ENCODE results near the gene TACC3.

TACC3 gene

DNA sequence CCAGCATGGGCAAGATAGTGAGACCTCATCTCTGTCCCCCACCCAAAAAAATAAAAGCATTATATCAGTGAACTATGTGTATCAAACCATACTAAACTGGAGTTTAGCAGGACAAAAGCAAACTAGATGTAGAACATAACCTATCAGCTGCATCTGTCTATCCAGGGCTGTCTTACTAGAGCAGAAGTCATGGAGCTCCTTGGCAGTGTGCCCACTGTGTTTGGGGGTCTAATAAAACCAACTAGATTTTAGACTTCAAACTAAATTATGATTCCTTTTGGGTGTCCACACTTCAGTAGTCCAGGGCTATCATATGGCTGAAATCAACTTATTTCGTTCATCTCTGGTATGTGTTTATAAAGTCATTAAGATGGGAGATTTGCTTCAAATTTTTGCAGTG is 17.5 kb upstream of the TACC3 start:
- ChIA-PET CTCF (interaction anchor here (6.4 to 29.6 kb wide), 2 partner anchors 11 to 22 kb away, joined by 67 to 705 read pairs; partner anchors contain the start of genes TACC3 and TMEM129), POLR2A (interaction anchor here (1.0 kb wide), 1 partner anchor 8 kb away, joined by 3 read pairs; the partner anchor contains the start of gene SLBP)
- no peak overlapping the region for H3K27ac ChIP-seq (ENCODE audit: insufficient read depth in 1 of 2, low read depth in 1 of 2, low read length in 2 of 2, poor library complexity in 1 of 2, severe bottlenecking in 2 of 2)
- H3K4me1 ChIP-seq (ENCODE audit: control extremely low read depth in 1 of 4, control insufficient read depth in 4 of 4, insufficient read depth in 4 of 4, low read length in 3 of 4) = no peaks in the 10 kb centered on the region
- H3K27me3 ChIP-seq (replicated peaks in 2 of 5; ENCODE audit: control insufficient read depth in 4 of 5, insufficient read depth in 5 of 5, low read length in 4 of 5) = no peaks in the 10 kb centered on the region
- peaks cover 13 to 77% (median 52%) of the 10 kb centered on the region in 4 experiments for H3K36me3 ChIP-seq (ENCODE audit: control insufficient read depth in 4 of 4, insufficient read depth in 4 of 4, low read length in 3 of 4)
- 100% methylated on average over 1 of the region's 1 CpG for WGBS (ENCODE audit: insufficient coverage)
- DNase-seq = no peak
- no peak overlapping the region for H3K4me3 ChIP-seq (ENCODE audit: control insufficient read depth in 1 of 7, extremely low read depth in 1 of 7, insufficient read depth in 4 of 7, low read depth in 2 of 7, low read length in 6 of 7)
- H3K9me3 ChIP-seq (ENCODE audit: control extremely low read depth in 1 of 5, control insufficient read depth in 4 of 5, insufficient read depth in 2 of 5, low read depth in 1 of 5, low read length in 4 of 5) = no peaks in the 10 kb centered on the region

DNA sequence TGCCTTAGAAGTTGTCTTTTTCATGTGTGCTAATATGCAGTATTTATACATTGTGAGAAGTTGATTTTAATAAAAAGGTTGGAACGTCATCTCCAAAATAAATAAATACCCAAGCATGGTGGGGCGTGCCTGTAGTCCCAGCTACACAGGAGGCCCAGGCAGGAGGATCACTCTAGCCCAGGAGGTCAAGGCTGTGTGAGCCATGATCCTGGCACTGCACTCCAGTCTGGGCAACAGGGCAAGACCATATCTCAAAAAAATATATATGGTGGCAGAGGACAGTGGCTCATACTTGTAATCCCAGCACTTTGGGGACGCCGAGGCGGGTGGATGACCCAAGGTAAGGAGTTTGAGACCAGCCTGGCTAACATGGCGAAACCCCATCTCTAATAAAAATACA is 15.6 kb upstream of the TACC3 start:
- CTCF ChIA-PET = interaction anchor here (1.3 to 29.6 kb wide), 3 partner anchors 10 to 20 kb away, joined by 3 to 705 read pairs (median 67); partner anchors contain the start of genes TACC3 and TMEM129
- Histone ChIP-seq H3K27ac (ENCODE audit: insufficient read depth in 1 of 2, low read depth in 1 of 2, low read length in 2 of 2, poor library complexity in 1 of 2, severe bottlenecking in 2 of 2) (no peak overlapping the region), H3K4me1 (ENCODE audit: control extremely low read depth in 1 of 4, control insufficient read depth in 4 of 4, insufficient read depth in 4 of 4, low read length in 3 of 4) (peaks cover 0 to 10% (median 5%) of the 10 kb centered on the region in 4 experiments), H3K36me3 (ENCODE audit: control insufficient read depth in 4 of 4, insufficient read depth in 4 of 4, low read length in 3 of 4) (peaks cover 11 to 69% (median 44%) of the 10 kb centered on the region in 4 experiments), H3K9me3 (ENCODE audit: control extremely low read depth in 1 of 5, control insufficient read depth in 4 of 5, insufficient read depth in 2 of 5, low read depth in 1 of 5, low read length in 4 of 5) (no peaks in the 10 kb centered on the region), H3K4me3 (ENCODE audit: control insufficient read depth in 1 of 7, extremely low read depth in 1 of 7, insufficient read depth in 4 of 7, low read depth in 2 of 7, low read length in 6 of 7) (no peak overlapping the region), H3K27me3 (replicated peaks in 2 of 5; ENCODE audit: control insufficient read depth in 4 of 5, insufficient read depth in 5 of 5, low read length in 4 of 5) (no peaks in the 10 kb centered on the region)
- POLR2A ChIA-PET = no interaction called here
- no peak for DNase-seq
- 100% methylated on average over 4 of the region's 6 CpGs for WGBS (ENCODE audit: insufficient coverage)

DNA sequence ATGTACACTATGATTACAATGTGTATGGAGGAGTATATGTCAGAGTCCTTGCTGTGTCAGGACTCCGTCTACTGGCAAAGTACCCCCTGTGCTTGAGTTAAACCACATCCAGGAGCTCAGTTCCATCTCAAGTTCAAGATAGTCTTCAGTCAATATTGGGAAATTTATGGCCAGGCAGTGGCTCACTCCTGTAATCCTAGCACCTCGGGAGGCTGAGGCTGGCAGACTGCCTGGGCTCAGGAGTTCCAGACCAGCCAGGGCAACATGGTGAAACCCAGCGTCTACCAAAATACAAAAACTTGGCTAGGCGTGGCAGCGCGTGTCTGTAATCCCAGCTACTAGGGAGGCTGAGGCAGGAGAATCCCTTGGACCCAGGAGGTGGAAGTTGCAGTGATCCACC is 15.0 kb upstream of the TACC3 start:
- H3K36me3 ChIP-seq (ENCODE audit: control insufficient read depth in 4 of 4, insufficient read depth in 4 of 4, low read length in 3 of 4) = peaks cover 11 to 66% (median 41%) of the 10 kb centered on the region in 4 experiments
- WGBS (ENCODE audit: insufficient coverage) = 97% methylated on average over 6 of the region's 6 CpGs
- no peak overlapping the region for H3K4me3 ChIP-seq (ENCODE audit: control insufficient read depth in 1 of 7, extremely low read depth in 1 of 7, insufficient read depth in 4 of 7, low read depth in 2 of 7, low read length in 6 of 7)
- no peak overlapping the region for H3K27ac ChIP-seq (ENCODE audit: insufficient read depth in 1 of 2, low read depth in 1 of 2, low read length in 2 of 2, poor library complexity in 1 of 2, severe bottlenecking in 2 of 2)
- DNase-seq = no peak
- no peaks in the 10 kb centered on the region for H3K9me3 ChIP-seq (ENCODE audit: control extremely low read depth in 1 of 5, control insufficient read depth in 4 of 5, insufficient read depth in 2 of 5, low read depth in 1 of 5, low read length in 4 of 5)
- H3K4me1 ChIP-seq (ENCODE audit: control extremely low read depth in 1 of 4, control insufficient read depth in 4 of 4, insufficient read depth in 4 of 4, low read length in 3 of 4) = peaks cover 0 to 17% (median 11%) of the 10 kb centered on the region in 4 experiments
- ChIA-PET POLR2A (no interaction called here), CTCF (interaction anchor here (1.3 to 29.6 kb wide), 3 partner anchors 11 to 20 kb away, joined by 3 to 705 read pairs (median 67); partner anchors contain the start of genes TACC3 and TMEM129)
- no peaks in the 10 kb centered on the region for H3K27me3 ChIP-seq (replicated peaks in 2 of 5; ENCODE audit: control insufficient read depth in 4 of 5, insufficient read depth in 5 of 5, low read length in 4 of 5)

DNA sequence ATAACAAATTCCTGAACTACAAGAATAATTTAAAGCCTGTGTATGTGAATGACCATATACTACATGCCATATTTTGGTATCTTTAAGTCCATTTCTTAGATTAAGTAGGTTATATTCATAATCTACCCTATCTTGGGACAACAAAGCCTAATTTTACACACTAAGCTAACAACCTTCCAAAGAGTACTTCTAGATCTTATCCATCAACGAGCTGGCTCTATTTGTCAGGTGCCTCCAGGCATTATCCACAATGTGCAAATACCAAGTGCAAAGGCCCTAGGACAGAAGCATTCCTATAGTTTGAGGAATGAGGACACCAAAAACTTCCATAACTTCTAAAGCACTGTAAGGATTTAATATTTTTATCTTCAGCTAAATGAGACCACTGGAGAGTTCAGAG is 12.7 kb upstream of the TACC3 start:
- POLR2A ChIA-PET = interaction anchor here (0.6 to 2.6 kb wide), 3 partner anchors 11 to 23 kb away, joined by 3 to 7 read pairs (median 4); no protein-coding TSS in a partner anchor
- CTCF ChIA-PET = interaction anchor here (0.9 to 29.6 kb wide), 5 partner anchors 9 to 29 kb away, joined by 3 to 705 read pairs (median 24); partner anchors contain the start of genes TACC3 and TMEM129
- no peak overlapping the region for H3K4me3 ChIP-seq (ENCODE audit: control insufficient read depth in 1 of 7, extremely low read depth in 1 of 7, insufficient read depth in 4 of 7, low read depth in 2 of 7, low read length in 6 of 7)
- H3K27ac ChIP-seq (ENCODE audit: insufficient read depth in 1 of 2, low read depth in 1 of 2, low read length in 2 of 2, poor library complexity in 1 of 2, severe bottlenecking in 2 of 2) = peak overlapping the region in 1 of 2 experiments; percentile 43
- peaks cover 2 to 46% (median 22%) of the 10 kb centered on the region in 4 experiments for H3K36me3 ChIP-seq (ENCODE audit: control insufficient read depth in 4 of 4, insufficient read depth in 4 of 4, low read length in 3 of 4)
- peaks cover 0 to 26% (median 21%) of the 10 kb centered on the region in 4 experiments for H3K4me1 ChIP-seq (ENCODE audit: control extremely low read depth in 1 of 4, control insufficient read depth in 4 of 4, insufficient read depth in 4 of 4, low read length in 3 of 4)
- DNase-seq = no peak
- H3K27me3 ChIP-seq (replicated peaks in 2 of 5; ENCODE audit: control insufficient read depth in 4 of 5, insufficient read depth in 5 of 5, low read length in 4 of 5) = no peaks in the 10 kb centered on the region
- WGBS (ENCODE audit: insufficient coverage) = 100% methylated on average over 1 of the region's 1 CpG
- H3K9me3 ChIP-seq (ENCODE audit: control extremely low read depth in 1 of 5, control insufficient read depth in 4 of 5, insufficient read depth in 2 of 5, low read depth in 1 of 5, low read length in 4 of 5) = no peaks in the 10 kb centered on the region

DNA sequence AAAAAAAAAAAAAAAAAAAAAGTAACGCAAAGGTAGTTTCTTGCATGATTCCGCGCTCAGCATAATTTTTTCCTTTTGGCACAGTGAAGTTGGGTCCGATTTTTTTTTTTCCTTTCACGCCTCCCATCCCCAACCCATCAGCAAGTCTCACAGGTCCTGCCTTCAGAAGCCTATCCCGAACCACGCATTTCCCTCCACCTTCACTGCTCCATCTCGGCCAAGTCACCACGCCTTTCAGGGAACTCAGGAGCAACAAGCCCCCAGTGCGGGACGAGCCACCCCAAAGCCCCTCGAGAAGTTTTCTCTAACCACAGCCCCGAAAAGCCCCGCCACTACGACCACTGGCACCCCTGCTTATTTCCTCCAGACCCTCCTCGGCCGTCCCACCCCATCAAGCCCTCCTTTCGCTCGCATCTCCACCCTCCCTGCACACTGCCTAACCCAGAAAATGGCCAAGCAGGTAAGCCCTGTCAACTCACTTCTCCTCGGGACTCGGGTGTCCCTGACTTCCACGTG is 10.2 kb upstream of the TACC3 start:
- Histone ChIP-seq H3K36me3 (ENCODE audit: control insufficient read depth in 4 of 4, insufficient read depth in 4 of 4, low read length in 3 of 4) (peaks cover 0 to 34% (median 9%) of the 10 kb centered on the region in 4 experiments), H3K4me3 (ENCODE audit: control insufficient read depth in 1 of 7, extremely low read depth in 1 of 7, insufficient read depth in 4 of 7, low read depth in 2 of 7, low read length in 6 of 7) (peak overlapping the region; percentile 79 to 98 (median 91)), H3K27me3 (replicated peaks in 2 of 5; ENCODE audit: control insufficient read depth in 4 of 5, insufficient read depth in 5 of 5, low read length in 4 of 5) (no peaks in the 10 kb centered on the region), H3K4me1 (ENCODE audit: control extremely low read depth in 1 of 4, control insufficient read depth in 4 of 4, insufficient read depth in 4 of 4, low read length in 3 of 4) (peaks cover 10 to 51% (median 47%) of the 10 kb centered on the region in 4 experiments), H3K27ac (ENCODE audit: insufficient read depth in 1 of 2, low read depth in 1 of 2, low read length in 2 of 2, poor library complexity in 1 of 2, severe bottlenecking in 2 of 2) (peak overlapping the region; percentile 94 to 97), H3K9me3 (ENCODE audit: control extremely low read depth in 1 of 5, control insufficient read depth in 4 of 5, insufficient read depth in 2 of 5, low read depth in 1 of 5, low read length in 4 of 5) (no peaks in the 10 kb centered on the region)
- DNase-seq = peak in 1 of 3 donors; percentile 43
- ChIA-PET CTCF (interaction anchor here (7.1 to 29.6 kb wide), 2 partner anchors 15 to 19 kb away, joined by 88 to 705 read pairs; partner anchors contain the start of genes TACC3 and TMEM129), POLR2A (interaction anchor here (1.4 to 2.1 kb wide), 4 partner anchors 10 to 18 kb away, joined by 7 to 22 read pairs (median 13); partner anchors contain the start of genes TACC3 and TMEM129)
- WGBS (ENCODE audit: insufficient coverage) = 9% methylated on average over 18 of the region's 22 CpGs

DNA sequence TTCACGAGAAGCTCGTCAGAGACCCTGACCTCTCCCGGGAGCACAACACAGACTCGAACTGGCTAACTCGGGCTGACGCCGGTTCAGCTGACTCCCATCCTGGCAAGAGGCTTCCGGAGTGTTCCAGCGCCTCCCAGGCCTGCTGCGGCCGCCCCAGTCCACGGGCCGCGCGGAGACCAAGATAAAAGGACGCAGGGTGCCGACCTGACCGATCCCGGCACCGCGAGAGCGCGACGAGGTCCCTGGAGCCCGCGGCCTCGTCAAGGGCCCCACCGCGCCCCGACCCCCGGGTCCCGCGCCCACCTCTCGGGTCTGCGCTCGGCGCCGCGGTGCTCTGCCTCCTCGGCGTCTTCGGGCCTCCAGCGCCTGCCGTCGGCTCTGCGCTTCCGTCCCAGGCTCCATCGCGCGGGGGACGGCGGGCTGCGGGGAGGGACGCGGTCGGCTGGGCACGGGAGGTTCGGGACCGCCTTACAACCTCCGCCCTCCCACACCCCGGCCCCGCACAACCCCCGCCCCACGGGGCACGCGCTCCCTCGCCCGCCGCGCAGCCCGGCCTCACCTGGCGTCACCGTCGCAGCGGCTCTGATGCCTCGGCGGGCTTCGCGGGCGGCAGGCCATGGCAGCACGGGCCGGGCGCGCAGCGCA is 9.6 kb upstream of the TACC3 start:
- ChIA-PET POLR2A (interaction anchor here (0.8 to 2.1 kb wide), 6 partner anchors 8 to 21 kb away, joined by 3 to 22 read pairs (median 8); partner anchors contain the start of genes TACC3 and TMEM129), CTCF (interaction anchor here (7.1 to 29.6 kb wide), 2 partner anchors 14 to 19 kb away, joined by 88 to 705 read pairs; partner anchors contain the start of genes TACC3 and TMEM129)
- DNase-seq = peak in 2 of 3 donors; percentile 29 to 47
- no peaks in the 10 kb centered on the region for H3K9me3 ChIP-seq (ENCODE audit: control extremely low read depth in 1 of 5, control insufficient read depth in 4 of 5, insufficient read depth in 2 of 5, low read depth in 1 of 5, low read length in 4 of 5)
- no peaks in the 10 kb centered on the region for H3K27me3 ChIP-seq (replicated peaks in 2 of 5; ENCODE audit: control insufficient read depth in 4 of 5, insufficient read depth in 5 of 5, low read length in 4 of 5)
- H3K4me3 ChIP-seq (ENCODE audit: control insufficient read depth in 1 of 7, extremely low read depth in 1 of 7, insufficient read depth in 4 of 7, low read depth in 2 of 7, low read length in 6 of 7) = peak overlapping the region; percentile 79 to 98 (median 91)
- peak overlapping the region; percentile 94 to 97 for H3K27ac ChIP-seq (ENCODE audit: insufficient read depth in 1 of 2, low read depth in 1 of 2, low read length in 2 of 2, poor library complexity in 1 of 2, severe bottlenecking in 2 of 2)
- H3K36me3 ChIP-seq (ENCODE audit: control insufficient read depth in 4 of 4, insufficient read depth in 4 of 4, low read length in 3 of 4) = peaks cover 0 to 34% (median 8%) of the 10 kb centered on the region in 4 experiments
- peaks cover 10 to 57% (median 52%) of the 10 kb centered on the region in 4 experiments for H3K4me1 ChIP-seq (ENCODE audit: control extremely low read depth in 1 of 4, control insufficient read depth in 4 of 4, insufficient read depth in 4 of 4, low read length in 3 of 4)
- 0% methylated on average over 42 of the region's 85 CpGs for WGBS (ENCODE audit: insufficient coverage)
